IMR-90 (cell line): ENCODE data around the gene DNAJC13. TPM values are rescaled to one million over a fixed set of nuclear protein-coding genes. Genes with fewer than 3 reads are reported as not detected.

Experiments used
- ATAC-seq: fragments of 200-7000 bp; cut with Tn5 transposase; 2 replicates; pipeline ENCODE4 v1.9.1; 2020; ENCODE audit warnings: low read depth, mild to moderate bottlenecking, moderate library complexity
- BruUV-seq: library from RNA; stranded (reverse); fragments of 400-500 nt; replicated peaks from 2 replicates; lab custom pipeline; 2021; lab: Mats Ljungman, UMichigan
- CTCF ChIA-PET: fragments of 300-600 bp; formaldehyde crosslinking; extraction: SDS; loops from one replicate; lab custom pipeline; 2021; ENCODE audit warnings: antibody characterized with exemption; lab: Yijun Ruan, JAX
- POLR2A ChIA-PET: fragments of 300-600 bp; sonication (Branson Sonifier 250); formaldehyde crosslinking; loops from one replicate; lab custom pipeline; 2022; ENCODE audit warnings: antibody characterized with exemption; ENCODE audit not compliant: unreplicated experiment; lab: Charles Lee
- DNase-seq: peaks from one replicate; pipeline ENCODE4 v3.0.0; 2013
- H2AFZ ChIP-seq: replicated peaks from 2 replicates; pipeline ENCODE3; 2013; ENCODE audit warnings: low read length, mild to moderate bottlenecking; ENCODE audit not compliant: poor library complexity
- H2AK5ac ChIP-seq: 2 replicates; pipeline ENCODE4 v1.6.1; 2013; ENCODE audit warnings: low read depth, low read length, inconsistent platforms
- H2AK9ac ChIP-seq: replicated peaks from 2 replicates; pipeline ENCODE3; 2013; ENCODE audit warnings: mild to moderate bottlenecking, low read depth, low read length, moderate library complexity; ENCODE audit not compliant: poor library complexity
- H2BK120ac ChIP-seq: 2 replicates; pipeline ENCODE4 v1.6.1; 2013; ENCODE audit warnings: low read depth, low read length, inconsistent platforms
- H2BK15ac ChIP-seq: 3 replicates; pipeline ENCODE4 v1.6.1; 2013; ENCODE audit warnings: low read depth, low read length, inconsistent platforms
- H2BK20ac ChIP-seq: 2 replicates; pipeline ENCODE4 v1.6.1; 2013; ENCODE audit warnings: low read depth, mild to moderate bottlenecking, inconsistent platforms, low read length, moderate library complexity
- H2BK5ac ChIP-seq: 2 replicates; pipeline ENCODE4 v1.6.1; 2013; ENCODE audit warnings: mild to moderate bottlenecking, low read depth, low read length, inconsistent platforms; ENCODE audit not compliant: poor library complexity, severe bottlenecking
- H3K14ac ChIP-seq: replicated peaks from 2 replicates; pipeline ENCODE4 v1.6.1; 2013; ENCODE audit warnings: low read depth, low read length, inconsistent platforms
- H3K18ac ChIP-seq: 2 replicates; pipeline ENCODE4 v1.6.1; 2013; ENCODE audit warnings: low read depth, low read length, control low read depth
- H3K23ac ChIP-seq: 2 replicates; pipeline ENCODE4 v1.6.1; 2013; ENCODE audit warnings: low read depth, low read length, inconsistent platforms
- H3K27ac ChIP-seq: 2 replicates; pipeline ENCODE4 v1.5.1; 2013; ENCODE audit warnings: mild to moderate bottlenecking, control low read depth, low read length; ENCODE audit not compliant: insufficient read depth
- H3K27me3 ChIP-seq: 2 replicates; pipeline ENCODE4 v1.6.1; 2013; ENCODE audit warnings: low read length; ENCODE audit not compliant: control insufficient read depth, insufficient read depth
- H3K36me3 ChIP-seq: 2 replicates; pipeline ENCODE4 v1.6.1; 2013; ENCODE audit warnings: low read length, mixed read lengths; ENCODE audit not compliant: control insufficient read depth, insufficient read depth
- H3K4ac ChIP-seq: 2 replicates; pipeline ENCODE4 v1.6.1; 2013; ENCODE audit warnings: low read depth, low read length, inconsistent platforms
- H3K4me1 ChIP-seq: 2 replicates; pipeline ENCODE4 v1.6.1; 2013; ENCODE audit warnings: low read length, mixed read lengths; ENCODE audit not compliant: control insufficient read depth, insufficient read depth
- H3K4me2 ChIP-seq: 2 replicates; pipeline ENCODE4 v1.6.1; 2013; ENCODE audit warnings: low read depth, mild to moderate bottlenecking, control low read depth, low read length, moderate library complexity
- H3K4me3 ChIP-seq: 2 replicates; pipeline ENCODE4 v1.5.1; 2013; ENCODE audit warnings: low read depth, mild to moderate bottlenecking, control low read depth, low read length, moderate library complexity; ENCODE audit not compliant: insufficient read depth
- H3K56ac ChIP-seq: 2 replicates; pipeline ENCODE4 v1.6.1; 2013; ENCODE audit warnings: low read length, inconsistent platforms; ENCODE audit not compliant: insufficient read depth; ENCODE audit errors: extremely low read depth
- H3K79me1 ChIP-seq, 2 experiments: 2 replicates each; pipeline ENCODE4 v1.6.1; 2013; ENCODE audit warnings: low read length in 2 of 2, inconsistent platforms in 1 of 2, low read depth in 1 of 2
- H3K9ac ChIP-seq: 2 replicates; pipeline ENCODE4 v1.6.1; 2013; ENCODE audit warnings: low read depth, low read length, control low read depth
- H3K9me1 ChIP-seq: 2 replicates; pipeline ENCODE4 v1.6.1; 2013; ENCODE audit warnings: low read length, inconsistent platforms; ENCODE audit not compliant: insufficient read depth
- H3K9me3 ChIP-seq: 2 replicates; pipeline ENCODE4 v1.6.1; 2013; ENCODE audit warnings: low read length; ENCODE audit not compliant: control insufficient read depth, insufficient read depth
- H4K20me1 ChIP-seq: 2 replicates; pipeline ENCODE4 v1.6.1; 2013; ENCODE audit warnings: low read length, inconsistent platforms; ENCODE audit not compliant: insufficient read depth
- H4K5ac ChIP-seq: 2 replicates; pipeline ENCODE4 v1.6.1; 2013; ENCODE audit warnings: mild to moderate bottlenecking, low read depth, low read length, control low read depth
- H4K8ac ChIP-seq, 2 experiments: 2 replicates each; pipeline ENCODE4 v1.6.1; 2013; ENCODE audit warnings: low read depth in 2 of 2, low read length in 2 of 2, control low read depth in 1 of 2, inconsistent platforms in 1 of 2
- H4K91ac ChIP-seq: 2 replicates; pipeline ENCODE4 v1.6.1; 2013; ENCODE audit warnings: low read depth, low read length, inconsistent platforms; ENCODE audit not compliant: insufficient read depth
- CHD1 ChIP-seq: IDR thresholded peaks from 2 replicates; pipeline ENCODE4 v1.6.1; 2012; ENCODE audit warnings: low read depth, low read length, improper control_type of control experiment
- CTCF ChIP-seq: conservative IDR thresholded peaks from 2 replicates; pipeline ENCODE4 v1.5.1; 2012; ENCODE audit warnings: mild to moderate bottlenecking, low read depth, low read length, improper control_type of control experiment
- ELK1 ChIP-seq: fragments of 150-350 bp; IDR thresholded peaks from 2 replicates; pipeline ENCODE4 v1.6.1; 2016; ENCODE audit warnings: low read depth, mild to moderate bottlenecking, low read length, moderate library complexity, borderline replicate concordance
- FOS ChIP-seq: fragments of 150-350 bp; IDR thresholded peaks from 2 replicates; pipeline ENCODE4 v1.6.1; 2016; ENCODE audit warnings: low read depth, low read length
- MAFK ChIP-seq: IDR thresholded peaks from 2 replicates; pipeline ENCODE4 v1.6.1; 2012; ENCODE audit warnings: low read depth, low read length, improper control_type of control experiment
- MAZ ChIP-seq: IDR thresholded peaks from 2 replicates; pipeline ENCODE4 v1.6.1; 2012; ENCODE audit warnings: low read depth, mild to moderate bottlenecking, low read length, improper control_type of control experiment, moderate library complexity, borderline replicate concordance
- MXI1 ChIP-seq: IDR thresholded peaks from 2 replicates; pipeline ENCODE4 v1.6.1; 2012; ENCODE audit warnings: low read depth, mild to moderate bottlenecking, low read length, moderate library complexity, borderline replicate concordance
- NFE2L2 ChIP-seq: fragments of 150-350 bp; IDR thresholded peaks from 2 replicates; pipeline ENCODE4 v1.6.1; 2016; ENCODE audit warnings: low read depth, mild to moderate bottlenecking, low read length
- RAD21 ChIP-seq: IDR thresholded peaks from 2 replicates; pipeline ENCODE4 v1.6.1; 2012; ENCODE audit warnings: low read length, improper control_type of control experiment
- RFX5 ChIP-seq: IDR thresholded peaks from 2 replicates; pipeline ENCODE4 v1.8.0; 2012; ENCODE audit warnings: low read depth, mild to moderate bottlenecking, low read length, moderate library complexity
- SMC3 ChIP-seq: fragments of 150-350 bp; IDR thresholded peaks from 2 replicates; pipeline ENCODE4 v1.6.1; 2016; ENCODE audit warnings: low read depth, mild to moderate bottlenecking, antibody characterized with exemption, low read length, moderate library complexity
- WGBS, 2 experiments: methylation state at CpG; one replicate each; pipeline versions ENCODE4 v1.1.5 to v1.1.7; 2013; ENCODE audit warnings: missing lambda C conversion rate in 2 of 2; ENCODE audit not compliant: insufficient read length in 1 of 2; ENCODE audit errors: extremely low coverage in 2 of 2; 5-methylcytosine and 5-hydroxymethylcytosine counted together
- dilution Hi-C: fragments of 300-500 bp; cut with HindIII; formaldehyde crosslinking; loops from one replicate; pipeline ENCODE4 v1.14.3; 2018; ENCODE audit warnings: low sequenced_read_pairs; ENCODE audit not compliant: unreplicated experiment
- in situ Hi-C: fragments of 300-500 bp; cut with MboI; formaldehyde crosslinking; loops from 3 replicates; pipeline ENCODE4 v1.14.3; 2019; ENCODE audit warnings: low sequenced_read_pairs, inconsistent platforms, mixed read lengths
- intact Hi-C: fragments of 100-400 bp; cut with micrococcal nuclease; formaldehyde crosslinking; loops from 2 replicates; pipeline ENCODE4 v1.10.0; 2022
- polyA plus RNA-seq, 3 experiments: library from polyadenylated mRNA; depleted of rRNA; stranded (reverse); fragments of >200 nt; gene quantifications; 2 replicates each; pipeline ENCODE4 v1.2.3, GENCODE V29; 2012; ENCODE audit warnings: low replicate concordance in 1 of 3
- total RNA-seq: library from RNA; depleted of rRNA; stranded (reverse); fragments of >200 nt; gene quantifications from 2 replicates; pipeline ENCODE4 v1.2.3, GENCODE V29; 2012

The DNAJC13 gene
- total and polyA plus RNA-seq, 2 of the 4 experiments (the other 2 are of a cell fraction), result 16.4 to 48.6 TPM

- no peak overlapping the region for H3K9ac ChIP-seq
- H2BK5ac ChIP-seq, result no peak overlapping the region
- no peak overlapping the region for H3K56ac ChIP-seq
- H2BK15ac ChIP-seq, result no peak overlapping the region
- H3K36me3 ChIP-seq, result peaks cover 19% of the 10 kb centered on the region
- no peak overlapping the region for H3K27ac ChIP-seq
- no CpG with 5 or more reads among the region's 1 CpG for WGBS, 2 experiments
- no peak overlapping the region for H2BK120ac ChIP-seq
- intact Hi-C loops, result no loop called here
- BruUV-seq, result no TSS peak
- no peaks in the 10 kb centered on the region for H3K27me3 ChIP-seq
- DNase-seq (no peak), ATAC-seq (no peak)
- H4K91ac ChIP-seq, result no peak overlapping the region
- H4K5ac ChIP-seq, result no peak overlapping the region
- no peak overlapping the region for H3K14ac ChIP-seq
- dilution Hi-C loops, result no loop called here
- H3K79me1 ChIP-seq, result no peaks in the 10 kb centered on the region; a peak in 2 of 4 replicates
- ChIA-PET CTCF (interaction anchor here (1.1 kb wide), 1 partner anchor 52 kb away, joined by 3 read pairs; the partner anchor contains the start of gene DNAJC13), POLR2A (no interaction called here)
- H2AFZ ChIP-seq, result no peak overlapping the region
- no peak overlapping the region for H4K8ac ChIP-seq
- H3K9me3 ChIP-seq, result no peaks in the 10 kb centered on the region
- in situ Hi-C loops, result no loop called here
- H2AK9ac ChIP-seq, result no peak overlapping the region
- H3K4ac ChIP-seq, result no peak overlapping the region
- no peaks in the 10 kb centered on the region for H3K9me1 ChIP-seq
- no peak overlapping the region for H3K4me3 ChIP-seq
- no peak overlapping the region for H2AK5ac ChIP-seq
- H3K4me1 ChIP-seq, result no peaks in the 10 kb centered on the region
- TF ChIP-seq CTCF, result no peak
- no peak for TF ChIP-seq FOS
- no peak for TF ChIP-seq ELK1
- TF ChIP-seq MAZ, result no peak
- no peak for TF ChIP-seq NFE2L2
- no peak for TF ChIP-seq RAD21
- TF ChIP-seq SMC3, result no peak
- TF ChIP-seq MAFK, result no peak
- no peak for TF ChIP-seq CHD1
- TF ChIP-seq RFX5, result no peak
- no peak for TF ChIP-seq MXI1
- H2BK20ac ChIP-seq, result no peak overlapping the region
- H3K18ac ChIP-seq, result no peak overlapping the region
- H3K4me2 ChIP-seq, result no peak overlapping the region
- no peaks in the 10 kb centered on the region for H4K20me1 ChIP-seq
- H3K23ac ChIP-seq, result no peak overlapping the region
These were observed 52.0 kb downstream of the DNAJC13 start for GRCh38 chr3:132469326-132469725.
